Tibial nerve (tissue), 4 donors: ENCODE measurements around the gene DENND1A. TPM values are rescaled to one million over a fixed set of nuclear protein-coding genes. Genes with fewer than 3 reads are reported as not detected.
"Not testable (repeated sequence)": the region's sequence is repeated elsewhere in the genome, so short reads cannot be mapped to it uniquely, and the experiment has no call there.

Experiments
- DNase-seq, 2 donors: peaks; one replicate each; pipeline ENCODE4 v3.0.0-alpha.2; 2019; ENCODE audit warnings: low spot score in 2 of 2
- H3K27ac ChIP-seq, 4 donors: fragments of 200-600 bp; sonication (generic) in 3 of 4; one replicate each; pipeline ENCODE4 v1.5.1; 2017 to 2019; ENCODE audit warnings: mild to moderate bottlenecking in 1 of 4
- H3K27me3 ChIP-seq, 2 donors: fragments of 200-600 bp; sonication (generic) in 1 of 2; one replicate each; pipeline versions ENCODE4 v1.5.1 to v1.6.0; 2017 to 2019
- H3K36me3 ChIP-seq, 3 donors: fragments of 200-600 bp; sonication (generic); one replicate each; pipeline ENCODE4 v1.5.1; 2018 to 2019
- H3K4me1 ChIP-seq, 4 donors: fragments of 200-600 bp; sonication (generic) in 3 of 4; one replicate each; pipeline ENCODE4 v1.5.1; 2017 to 2019
- H3K4me3 ChIP-seq, 4 donors: fragments of 200-600 bp; sonication (generic) in 3 of 4; one replicate each; pipeline ENCODE4 v1.5.1; 2017 to 2019; ENCODE audit warnings: mild to moderate bottlenecking in 1 of 4, moderate library complexity in 1 of 4
- H3K9me3 ChIP-seq, 4 donors: fragments of 200-600 bp; sonication (generic) in 3 of 4; one replicate each; pipeline ENCODE4 v1.5.1; 2017 to 2019
- EP300 ChIP-seq, 2 donors: sonication (generic); formaldehyde crosslinking; IDR thresholded peaks; one replicate each; pipeline ENCODE4 v1.6.1; 2017; ENCODE audit warnings: antibody characterized with exemption in 2 of 2, mild to moderate bottlenecking in 1 of 2
- POLR2A ChIP-seq, 2 donors: fragments of 450-650 bp; IDR thresholded peaks; one replicate each; pipeline ENCODE4 v1.6.1; 2017; ENCODE audit warnings: antibody characterized with exemption in 2 of 2, mild to moderate bottlenecking in 2 of 2, moderate library complexity in 2 of 2
- WGBS, 2 donors: methylation state at CpG; one replicate each; pipeline ENCODE4 v1.1.5; 2018; 5-methylcytosine and 5-hydroxymethylcytosine counted together
- total RNA-seq, 4 donors: library from RNA; depleted of rRNA; stranded (reverse); fragments of >200 nt; gene quantifications; one replicate each; pipeline ENCODE4 v1.1.0, GENCODE V29; 2016
- TF ChIP-seq, protein P1 (sequence below), 5 experiments: fragments of 200-600 bp in 3 of 5; fragments of 450-650 bp in 2 of 5; sonication (generic) in 3 of 5; IDR thresholded peaks; one replicate each; pipeline ENCODE4 v1.5.1; 2016 to 2019; ENCODE audit warnings: antibody characterized with exemption in 5 of 5, mild to moderate bottlenecking in 3 of 5, moderate library complexity in 2 of 5

The DENND1A gene
- total RNA-seq, 4 donors from 2014 or later = 17.5 to 34.8 (median 20.1) TPM

DNA sequence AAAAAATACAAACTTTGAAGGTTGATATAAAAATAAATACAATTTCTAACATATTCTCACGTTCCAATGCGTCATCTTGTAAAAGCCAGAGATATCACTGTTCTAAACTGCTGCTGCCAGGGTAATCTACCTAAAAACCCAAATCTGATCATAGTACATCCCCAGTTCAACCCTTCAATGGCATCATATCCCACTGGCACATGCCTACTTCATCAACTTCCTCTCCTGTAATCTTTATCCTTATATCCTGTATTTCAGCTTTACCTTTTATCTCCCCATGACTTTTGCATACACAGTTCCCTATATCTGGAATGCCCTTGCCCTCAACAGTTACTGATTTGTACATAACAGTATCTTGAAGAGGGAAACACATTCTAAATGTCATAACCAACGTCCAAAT lies 7.5 kb downstream of the DENND1A start:
- TF ChIP-seq POLR2A (IDR thresholded peaks at IDR 0.05) (no peak), EP300 (IDR thresholded peaks at IDR 0.05) (no peak)
- TF ChIP-seq, protein P1, sequence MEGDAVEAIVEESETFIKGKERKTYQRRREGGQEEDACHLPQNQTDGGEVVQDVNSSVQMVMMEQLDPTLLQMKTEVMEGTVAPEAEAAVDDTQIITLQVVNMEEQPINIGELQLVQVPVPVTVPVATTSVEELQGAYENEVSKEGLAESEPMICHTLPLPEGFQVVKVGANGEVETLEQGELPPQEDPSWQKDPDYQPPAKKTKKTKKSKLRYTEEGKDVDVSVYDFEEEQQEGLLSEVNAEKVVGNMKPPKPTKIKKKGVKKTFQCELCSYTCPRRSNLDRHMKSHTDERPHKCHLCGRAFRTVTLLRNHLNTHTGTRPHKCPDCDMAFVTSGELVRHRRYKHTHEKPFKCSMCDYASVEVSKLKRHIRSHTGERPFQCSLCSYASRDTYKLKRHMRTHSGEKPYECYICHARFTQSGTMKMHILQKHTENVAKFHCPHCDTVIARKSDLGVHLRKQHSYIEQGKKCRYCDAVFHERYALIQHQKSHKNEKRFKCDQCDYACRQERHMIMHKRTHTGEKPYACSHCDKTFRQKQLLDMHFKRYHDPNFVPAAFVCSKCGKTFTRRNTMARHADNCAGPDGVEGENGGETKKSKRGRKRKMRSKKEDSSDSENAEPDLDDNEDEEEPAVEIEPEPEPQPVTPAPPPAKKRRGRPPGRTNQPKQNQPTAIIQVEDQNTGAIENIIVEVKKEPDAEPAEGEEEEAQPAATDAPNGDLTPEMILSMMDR (IDR thresholded peaks at IDR 0.05) = no peak
- H3K9me3 ChIP-seq = no peaks in the 10 kb centered on the region
- no peak for DNase-seq
- H3K27me3 ChIP-seq = no peaks in the 10 kb centered on the region
- H3K27ac ChIP-seq = no peak overlapping the region
- no peaks in the 10 kb centered on the region for H3K36me3 ChIP-seq
- H3K4me3 ChIP-seq = no peak overlapping the region
- WGBS, 2 donors = 76 to 78% methylated on average over 3 of the region's 3 CpGs
- peaks cover 0 to 6% (median 3%) of the 10 kb centered on the region in 4 donors for H3K4me1 ChIP-seq

DNA sequence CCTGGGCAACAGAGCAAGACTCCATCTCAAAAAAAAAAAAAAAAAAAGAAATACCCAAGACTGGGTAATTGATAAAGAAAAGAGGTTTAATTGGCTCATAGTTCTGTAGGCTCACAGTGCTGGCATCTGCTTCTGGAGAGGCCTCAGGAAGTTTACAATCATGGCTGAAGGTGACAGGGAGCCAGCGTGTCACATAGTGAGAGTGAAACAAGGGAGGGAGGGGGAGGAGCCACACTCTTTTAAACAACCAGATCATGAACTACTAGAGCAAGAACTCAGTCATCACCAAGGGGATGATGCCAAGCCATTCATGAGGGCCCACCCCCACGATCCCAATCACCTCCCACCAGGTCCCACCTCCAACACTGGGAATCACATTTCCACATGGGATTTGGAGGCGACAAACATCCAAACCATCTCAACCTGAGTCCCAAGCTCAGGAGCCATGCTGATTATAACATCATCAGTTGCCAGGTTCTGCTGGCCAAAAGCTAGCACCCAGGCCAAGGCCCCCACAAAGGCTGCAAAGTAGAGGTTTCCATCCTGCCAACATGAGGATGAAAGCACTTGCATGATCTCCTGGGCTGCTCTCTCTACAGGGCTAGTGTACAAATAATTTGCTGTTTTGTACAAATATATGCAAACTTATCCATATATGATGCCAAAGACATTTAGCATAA lies 15.3 kb downstream of the DENND1A start:
- peaks cover 0 to 4% (median 0%) of the 10 kb centered on the region in 3 donors for H3K36me3 ChIP-seq
- no peak for DNase-seq

DNA sequence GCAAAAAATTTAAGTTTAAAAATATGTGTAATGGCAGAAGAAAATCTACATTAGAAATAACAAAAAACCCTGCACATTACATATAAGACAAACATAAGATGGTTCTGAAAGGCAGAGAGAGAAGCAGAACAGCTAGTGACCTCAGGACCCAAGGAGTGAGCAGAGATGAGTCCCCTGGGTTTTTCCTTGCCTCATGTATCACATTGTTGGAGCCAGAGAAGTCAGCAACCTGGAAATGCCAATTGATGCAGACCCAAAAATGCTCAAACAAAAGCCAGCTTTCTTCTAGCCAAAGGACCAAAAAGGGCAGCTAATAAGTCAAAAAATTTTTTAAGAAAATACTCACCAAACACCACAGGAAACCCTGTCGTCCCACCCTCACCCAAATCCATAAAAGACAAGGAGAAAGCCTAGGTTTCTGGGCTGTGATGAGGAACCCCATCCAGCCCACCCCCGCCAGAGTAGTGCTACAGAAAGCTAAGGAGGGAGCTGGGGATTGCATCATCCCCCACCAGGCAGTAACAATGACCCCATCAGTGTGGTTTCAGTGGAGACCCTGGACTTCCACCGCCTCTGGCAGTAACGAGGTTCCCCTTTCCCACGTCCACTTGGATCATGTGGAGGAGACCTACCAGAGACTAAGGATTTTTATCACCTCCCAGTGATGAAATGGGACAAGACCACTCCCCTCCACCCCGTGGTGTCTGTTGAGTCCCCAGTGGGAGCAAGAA lies 17.6 kb downstream of the DENND1A start:
- peaks cover 0 to 10% (median 0%) of the 10 kb centered on the region in 4 donors for H3K4me1 ChIP-seq
- H3K36me3 ChIP-seq = peaks cover 0 to 4% (median 0%) of the 10 kb centered on the region in 3 donors
- H3K9me3 ChIP-seq = peaks cover 0 to 5% (median 0%) of the 10 kb centered on the region in 4 donors
- no peaks in the 10 kb centered on the region for H3K27me3 ChIP-seq
- H3K27ac ChIP-seq = no peak overlapping the region
- TF ChIP-seq POLR2A (IDR thresholded peaks at IDR 0.05) (no peak), EP300 (IDR thresholded peaks at IDR 0.05) (no peak)
- TF ChIP-seq, protein P1 (IDR thresholded peaks at IDR 0.05) = no peak
- H3K4me3 ChIP-seq = no peak overlapping the region
- DNase-seq = no peak
- WGBS, 2 donors = 74 to 86% methylated on average over 6 of the region's 6 CpGs

More for the DNA sequence above, 15.3 kb downstream of the DENND1A start:
- H3K4me1 ChIP-seq = peaks cover 0 to 10% (median 0%) of the 10 kb centered on the region in 4 donors
- H3K4me3 ChIP-seq = no peak overlapping the region
- TF ChIP-seq EP300 (IDR thresholded peaks at IDR 0.05) (no peak), POLR2A (IDR thresholded peaks at IDR 0.05) (no peak)
- TF ChIP-seq, protein P1 (IDR thresholded peaks at IDR 0.05) = no peak
- WGBS, 2 donors = 87 to 91% methylated on average over 3 of the region's 3 CpGs
- H3K9me3 ChIP-seq = peaks cover 0 to 5% (median 0%) of the 10 kb centered on the region in 4 donors
- H3K27ac ChIP-seq = no peak overlapping the region
- H3K27me3 ChIP-seq = no peaks in the 10 kb centered on the region

DNA sequence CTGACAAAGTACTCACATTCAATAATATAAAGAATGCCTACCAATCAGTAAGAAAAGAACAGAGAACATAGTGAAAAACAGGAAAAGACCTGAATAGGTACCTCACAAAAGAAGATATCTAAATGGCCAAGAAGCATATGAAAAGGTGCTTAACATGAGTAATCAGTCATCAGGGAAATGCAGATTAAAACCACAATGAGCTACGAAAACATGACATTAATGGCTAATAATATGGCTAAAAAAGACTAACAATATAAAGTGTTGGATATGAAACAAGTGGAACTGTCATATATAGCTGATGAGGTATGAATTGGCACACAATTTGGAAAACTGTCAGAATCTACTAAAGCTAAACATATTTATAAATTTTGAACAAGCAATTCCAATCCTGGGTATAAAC lies 18.9 kb downstream of the DENND1A start:
- Histone ChIP-seq H3K9me3 (peaks cover 0 to 5% (median 0%) of the 10 kb centered on the region in 4 donors), H3K4me3 (no peak overlapping the region), H3K4me1 (peaks cover 0 to 10% (median 0%) of the 10 kb centered on the region in 4 donors), H3K36me3 (no peaks in the 10 kb centered on the region), H3K27ac (no peak overlapping the region), H3K27me3 (no peaks in the 10 kb centered on the region)
- no peak for DNase-seq
- no peak for TF ChIP-seq EP300 (IDR thresholded peaks at IDR 0.05)
- TF ChIP-seq POLR2A (IDR thresholded peaks at IDR 0.05) = no peak
- TF ChIP-seq, protein P1 (IDR thresholded peaks at IDR 0.05) = no peak
- WGBS, 2 donors = 89 to 91% methylated on average over 1 of the region's 1 CpG

DNA sequence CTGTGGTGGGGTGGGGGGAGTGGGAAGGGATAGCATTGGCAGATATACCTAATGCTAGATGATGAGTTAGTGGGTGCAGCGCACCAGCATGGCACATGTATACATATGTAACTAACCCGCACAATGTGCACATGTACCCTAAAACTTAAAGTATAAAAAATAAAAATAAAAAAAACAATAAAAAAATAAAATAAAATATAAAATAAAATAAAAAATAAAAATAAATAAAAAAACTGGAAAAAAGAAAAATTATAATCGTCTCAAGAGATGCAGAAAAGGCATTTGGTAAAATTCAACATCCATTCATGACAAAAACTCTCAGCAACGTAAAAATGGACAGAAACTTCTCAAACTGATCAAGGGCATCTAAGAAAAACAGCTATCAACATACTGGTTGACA lies 20.7 kb downstream of the DENND1A start:
- H3K9me3 ChIP-seq = peaks cover 0 to 11% (median 0%) of the 10 kb centered on the region in 4 donors
- 97 to 98% methylated on average over 4 of the region's 4 CpGs for WGBS, 2 donors
- not testable (repeated sequence) for H3K4me1 ChIP-seq, H3K27me3 ChIP-seq, H3K4me3 ChIP-seq, H3K27ac ChIP-seq, H3K36me3 ChIP-seq, DNase-seq

DNA sequence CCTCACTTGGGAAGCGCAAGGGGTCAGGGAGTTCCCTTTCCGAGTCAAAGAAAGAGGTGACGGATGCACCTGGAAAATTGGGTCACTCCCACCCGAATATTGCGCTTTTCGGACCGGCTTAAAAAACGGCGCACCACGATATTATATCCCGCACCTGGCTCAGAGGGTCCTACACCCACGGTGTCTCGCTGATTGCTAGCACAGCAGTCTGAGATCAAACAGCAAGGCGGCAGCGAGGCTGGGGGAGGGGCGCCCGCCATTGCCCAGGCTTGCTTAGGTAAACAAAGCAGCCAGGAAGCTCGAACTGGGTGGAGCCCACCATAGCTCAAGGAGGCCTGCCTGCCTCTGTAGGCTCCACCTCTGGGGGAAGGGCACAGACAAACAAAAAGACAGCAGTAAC lies 26.4 kb downstream of the DENND1A start:
- DNase-seq, H3K27me3 ChIP-seq, H3K27ac ChIP-seq, H3K4me3 ChIP-seq, H3K36me3 ChIP-seq, H3K4me1 ChIP-seq: not testable (repeated sequence)
- 94 to 96% methylated on average over 18 of the region's 18 CpGs for WGBS, 2 donors
- peaks cover 0 to 18% (median 0%) of the 10 kb centered on the region in 4 donors for H3K9me3 ChIP-seq
